Islet of Langerhans (tissue), 1 donor: Measurements from ENCODE around the gene CC2D1B.
A peak's percentile ranks its signal among the peaks of the same experiment; 100 is the strongest.

Experiments used
- FAIRE-seq: peaks from one replicate; lab custom pipeline; 2011; peaks lifted over from hg19 to GRCh38; lab: Jason Lieb, UNC

The CC2D1B gene

GRCh38 chr1:52358851-52359497, 7.0 kb downstream of the CC2D1B start:
- no peak for FAIRE-seq

- FAIRE-seq, result no peak
Observed at GRCh38 chr1:52357397-52357796, 8.6 kb downstream of the CC2D1B start.

- FAIRE-seq, result no peak
Observed at GRCh38 chr1:52356818-52357355, 9.1 kb downstream of the CC2D1B start.

GRCh38 chr1:52355847-52356505, 10.0 kb downstream of the CC2D1B start:
- FAIRE-seq, result no peak

- no peak for FAIRE-seq
Observed at GRCh38 chr1:52355436-52355835, 10.6 kb downstream of the CC2D1B start.

GRCh38 chr1:52352690-52353089, 13.3 kb downstream of the CC2D1B start:
- no peak for FAIRE-seq

DNA sequence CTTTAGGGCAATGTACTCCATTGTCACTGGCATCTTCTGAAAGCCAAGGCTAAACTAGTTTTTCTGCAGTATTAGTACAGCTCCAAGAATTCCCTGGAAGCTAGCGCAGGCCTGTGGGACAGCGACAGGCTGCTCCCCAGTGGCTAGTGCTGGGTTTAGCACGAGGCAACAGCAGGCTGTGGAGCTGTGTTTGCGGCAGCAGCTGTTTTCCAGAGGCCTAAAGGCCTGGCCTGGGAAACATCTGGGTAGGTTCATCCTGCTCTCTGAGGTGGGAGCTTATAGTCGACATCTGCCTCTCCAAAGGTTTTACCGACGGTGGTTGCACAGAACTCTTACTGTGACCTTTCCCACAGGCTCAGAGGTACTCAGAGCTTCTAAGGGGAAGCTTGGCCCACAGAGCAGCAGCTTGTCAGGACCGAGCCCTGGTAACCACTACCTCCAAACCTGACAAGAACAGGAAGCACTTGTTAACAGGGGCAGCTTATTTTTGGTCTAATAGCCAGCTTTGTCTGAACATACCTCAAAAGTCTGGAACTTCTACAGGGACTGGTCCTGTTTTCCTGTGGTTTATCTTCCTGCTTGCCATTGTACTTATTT, 17.2 kb downstream of the CC2D1B start:
- FAIRE-seq, result no peak

DNA sequence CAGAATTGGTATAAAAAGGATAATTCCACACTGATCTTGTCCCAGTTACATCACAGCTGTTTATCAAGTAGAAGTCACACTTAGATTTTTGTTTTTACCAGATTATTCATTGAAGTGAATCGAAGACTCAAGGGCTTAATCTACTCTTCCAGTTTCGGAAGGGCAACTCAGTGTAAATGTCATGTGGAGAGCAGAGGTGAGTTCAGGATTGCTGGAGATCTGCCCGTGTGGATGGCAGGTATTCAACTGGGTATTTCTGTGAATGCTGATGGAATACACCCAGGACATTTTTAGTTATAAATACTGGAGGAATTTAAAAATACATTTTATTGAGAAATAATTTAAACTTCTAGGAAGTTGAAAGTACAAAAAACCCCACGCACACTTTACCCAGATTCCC, 19.4 kb downstream of the CC2D1B start:
- FAIRE-seq, result no peak

DNA sequence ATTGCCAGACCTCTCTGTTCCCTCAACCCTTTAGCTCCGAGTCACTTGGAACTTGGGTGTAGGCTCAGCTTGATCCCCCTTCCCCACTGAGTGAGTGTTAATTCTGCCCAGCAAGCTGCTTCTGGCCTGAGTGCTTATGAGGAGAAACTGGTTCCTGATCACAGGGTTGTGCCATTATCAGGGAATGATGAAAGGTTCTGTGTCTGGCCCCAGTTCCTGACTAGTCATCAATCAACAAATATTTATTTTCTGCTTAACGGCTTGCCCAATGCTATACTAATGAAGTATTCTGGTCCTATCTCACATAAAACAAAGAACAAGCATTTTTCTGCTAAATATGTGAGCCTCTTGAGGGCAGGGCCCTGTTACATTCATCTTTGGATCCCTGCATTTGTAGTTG, 20.8 kb downstream of the CC2D1B start:
- FAIRE-seq, result no peak

DNA sequence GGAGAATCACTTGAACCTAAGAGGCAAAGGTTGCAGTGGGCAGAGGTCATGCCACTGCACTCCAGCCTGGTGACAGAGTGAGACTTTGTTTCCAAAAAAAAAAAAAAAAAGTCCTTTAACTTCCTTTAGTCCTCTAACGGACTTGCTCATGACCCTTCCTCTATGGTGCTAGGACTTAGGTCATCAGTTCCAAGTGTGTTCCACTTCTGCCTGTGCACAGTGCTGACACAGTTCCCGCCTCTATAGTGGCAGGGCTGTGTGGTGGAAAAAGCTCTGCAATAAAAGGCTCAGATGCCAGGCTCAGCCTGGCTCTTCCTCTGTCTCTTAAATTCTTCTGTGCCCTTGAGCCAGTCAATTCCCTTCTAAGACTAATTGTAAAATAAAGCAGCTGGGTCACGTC, 22.0 kb downstream of the CC2D1B start:
- FAIRE-seq, result no peak

DNA sequence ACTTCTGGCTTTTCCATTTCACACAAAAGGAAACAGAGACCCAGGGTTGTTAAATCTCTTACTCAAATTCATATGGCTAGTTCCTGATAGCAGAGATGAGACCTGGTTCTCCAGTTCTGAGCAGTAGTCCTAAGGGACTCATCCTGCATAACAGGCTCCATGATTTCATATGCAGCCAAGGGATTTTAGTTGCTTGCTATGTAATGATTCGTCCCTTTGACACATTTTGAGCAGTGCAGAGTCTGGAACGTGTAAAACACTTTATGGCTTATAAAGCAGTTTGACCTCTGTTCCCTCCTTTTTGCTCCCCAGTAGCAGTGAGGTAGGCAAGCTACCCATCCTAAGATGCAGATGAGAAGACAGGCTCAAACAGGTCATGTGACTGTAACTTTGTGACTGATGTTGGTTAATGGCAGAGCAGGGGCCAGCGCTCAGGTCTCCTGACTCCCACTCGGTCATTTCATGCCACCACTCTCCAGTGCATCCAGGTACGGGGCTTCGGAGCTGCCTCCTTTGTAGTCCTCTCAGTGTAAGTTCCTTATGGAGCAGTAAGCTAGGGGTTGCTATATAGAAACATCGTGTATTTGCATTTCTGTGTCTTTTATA, 24.2 kb downstream of the CC2D1B start:
- no peak for FAIRE-seq

DNA sequence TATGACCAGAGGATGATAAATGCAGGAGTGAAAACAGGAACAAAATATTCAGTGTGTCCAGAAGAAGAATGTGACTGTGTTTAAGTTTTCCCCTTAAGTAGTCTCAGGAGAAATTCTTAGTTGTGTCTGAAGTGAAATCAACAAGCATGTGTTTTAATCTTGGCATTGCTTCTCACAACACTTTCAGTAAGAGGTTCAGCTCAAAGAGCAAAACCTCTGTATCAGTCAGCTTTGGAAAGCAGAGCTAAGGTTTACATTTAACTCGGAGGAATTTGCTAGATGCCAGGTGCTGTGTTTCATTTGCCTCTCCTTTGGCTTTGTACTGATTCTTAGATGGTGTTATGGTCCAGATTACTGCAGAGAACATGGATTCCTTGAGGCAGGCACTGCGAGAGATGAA, 28.6 kb downstream of the CC2D1B start:
- FAIRE-seq, result no peak

DNA sequence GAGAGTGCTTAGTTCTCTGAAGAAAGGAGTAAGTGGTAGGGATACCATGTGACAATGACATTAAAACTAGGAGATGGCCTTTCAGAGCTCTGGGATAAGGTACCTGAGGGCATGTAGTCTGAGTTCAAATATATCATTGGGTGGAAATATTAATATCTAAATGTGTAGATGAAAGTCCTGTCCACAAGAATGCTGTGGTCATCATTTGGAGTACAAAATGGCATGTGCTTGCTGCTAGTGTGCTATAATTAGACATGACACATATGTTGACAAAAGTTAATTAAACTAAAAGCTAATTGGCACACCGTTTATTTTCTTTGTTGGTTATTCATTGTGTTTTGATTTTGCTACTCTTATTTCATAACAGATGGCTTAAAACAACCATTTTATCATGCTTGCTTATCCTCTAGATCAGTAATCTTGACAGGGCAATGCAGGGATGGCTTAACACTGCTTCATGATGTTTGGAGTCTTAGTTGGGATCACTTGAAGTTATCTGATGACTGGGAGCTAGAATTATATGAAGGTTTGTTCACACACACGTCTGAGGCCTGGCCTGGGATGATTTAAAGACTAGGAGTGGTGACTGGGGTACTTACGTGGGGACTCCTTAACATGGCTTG, 31.0 kb downstream of the CC2D1B start:
- FAIRE-seq, result peak; percentile 70

- no peak for FAIRE-seq
Observed at GRCh38 chr1:52332411-52332810, 33.6 kb downstream of the CC2D1B start.

GRCh38 chr1:52328615-52329014, 37.4 kb downstream of the CC2D1B start:
- FAIRE-seq, result peak; percentile 94

- no peak for FAIRE-seq
Observed at GRCh38 chr1:52325786-52326185, 40.2 kb downstream of the CC2D1B start.

DNA sequence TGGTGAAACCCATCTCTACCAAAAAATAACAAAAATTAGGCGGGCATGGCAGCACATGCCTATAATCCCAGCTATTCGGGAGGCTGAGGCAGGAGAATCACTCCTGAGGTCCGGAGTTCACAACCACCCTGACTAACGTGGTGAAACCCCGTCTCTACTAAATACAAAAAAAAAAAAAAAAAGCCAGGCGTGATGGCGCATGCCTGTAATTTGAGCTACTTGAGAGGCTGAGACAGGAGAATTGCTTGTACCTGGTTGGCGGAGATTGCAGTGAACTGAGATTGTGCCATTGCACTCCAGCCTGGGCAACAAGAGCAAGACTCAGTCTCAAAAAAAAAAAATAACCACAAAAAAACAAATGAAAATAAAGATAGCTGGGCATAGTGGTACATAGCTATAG, 42.3 kb downstream of the CC2D1B start:
- FAIRE-seq, result no peak

DNA sequence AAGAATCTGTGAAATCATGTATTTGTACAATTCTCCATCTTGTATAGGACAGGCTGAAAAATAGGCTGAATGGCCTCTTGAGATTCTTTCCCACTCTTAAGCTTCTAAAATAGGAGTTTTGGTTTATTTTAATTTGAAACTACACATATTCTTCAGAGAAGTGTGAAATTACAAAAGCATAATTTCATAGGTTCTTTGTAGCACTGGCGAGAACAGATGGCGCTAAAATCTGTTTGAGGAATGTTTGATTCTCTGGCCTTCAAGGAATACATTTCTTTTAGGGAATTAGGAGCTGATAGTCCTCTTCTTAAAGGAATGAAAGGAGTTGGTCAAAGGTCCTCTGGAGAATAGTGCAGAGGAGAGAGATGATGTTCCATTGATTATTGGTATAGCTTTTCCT, 44.9 kb downstream of the CC2D1B start:
- FAIRE-seq, result no peak

DNA sequence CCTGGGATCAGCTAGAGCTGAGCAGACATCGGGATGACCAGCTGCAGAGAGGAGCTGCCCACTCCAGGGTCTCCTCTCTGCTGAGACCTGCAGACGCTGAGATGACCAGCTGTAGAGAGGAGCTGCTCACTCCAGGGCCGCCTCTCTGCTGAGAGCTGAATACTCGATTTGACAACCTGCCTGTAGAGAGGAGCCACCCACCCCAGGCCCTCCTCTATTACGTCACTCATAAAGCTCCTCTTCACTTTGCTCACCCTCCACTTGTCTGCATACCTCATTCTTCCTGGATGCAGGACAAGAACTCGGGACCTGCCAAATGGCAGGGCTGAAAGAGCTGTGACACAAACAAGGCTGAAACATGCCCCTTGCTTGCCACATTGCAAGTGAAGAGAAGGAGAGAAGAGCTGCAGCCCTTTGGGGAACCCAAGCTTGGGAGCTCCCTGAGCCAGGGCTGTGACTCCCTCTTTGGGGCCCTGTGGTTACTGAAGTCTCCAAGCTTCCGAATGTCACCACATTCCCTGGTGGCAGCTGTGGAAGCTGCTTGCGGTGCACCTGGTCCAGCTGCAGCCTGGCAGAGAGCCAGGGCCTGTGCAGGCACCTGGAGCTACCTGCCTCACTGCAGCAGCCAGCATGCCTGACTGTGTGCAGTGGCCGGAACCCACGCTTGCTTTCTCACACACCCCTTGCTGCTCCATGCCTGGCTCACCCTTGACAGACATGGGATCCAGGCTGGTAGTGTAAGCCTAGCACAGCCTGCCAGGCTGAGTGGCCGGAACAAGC, 59.6 kb downstream of the CC2D1B start:
- FAIRE-seq, result no peak

DNA sequence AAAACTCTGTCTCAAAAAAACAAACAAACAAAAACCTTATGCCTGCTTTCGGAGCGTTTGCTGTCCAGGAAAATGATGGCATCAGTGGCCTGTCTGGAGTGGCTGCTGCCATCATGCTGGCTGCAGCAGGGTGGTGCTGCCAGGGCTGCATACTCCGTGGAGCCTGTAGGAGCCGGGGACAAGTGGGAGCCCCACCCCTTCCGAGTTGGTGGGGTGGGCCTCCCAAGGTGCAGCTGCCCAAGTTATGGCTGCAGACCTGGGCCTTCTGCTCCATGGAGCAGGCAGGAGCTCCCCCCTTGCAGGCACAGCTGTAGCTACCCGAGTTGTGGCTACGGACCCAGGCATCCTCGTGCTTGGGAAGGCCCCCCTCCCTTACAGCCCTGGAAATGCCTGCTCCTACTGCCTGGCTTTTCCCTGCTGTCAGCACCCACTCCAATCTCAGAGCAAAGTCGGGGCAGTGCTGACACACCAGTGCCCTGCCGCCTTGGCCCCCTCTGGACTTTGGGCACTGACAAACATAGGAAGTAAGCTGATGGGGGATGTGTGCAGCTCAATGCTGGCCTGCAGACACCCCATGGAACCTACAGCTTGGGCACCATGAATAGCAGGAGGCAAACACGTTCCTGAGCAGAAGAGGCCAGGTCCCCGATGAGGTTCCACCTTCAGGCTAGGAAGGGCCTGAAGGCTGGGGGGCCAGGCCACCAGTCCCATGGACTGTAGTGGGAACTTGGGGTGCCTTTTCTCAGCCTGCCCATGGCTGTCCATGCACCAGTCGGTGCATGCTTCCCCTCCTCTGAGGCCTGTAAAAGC, 60.4 kb downstream of the CC2D1B start:
- no peak for FAIRE-seq
